Type B pancreatic cell (in vitro differentiated cells): ENCODE measurements around the gene MARVELD1. TPM values are rescaled to one million over a fixed set of nuclear protein-coding genes. Genes with fewer than 3 reads are reported as not detected.

Source experiments
- DNase-seq: peaks from one replicate; pipeline ENCODE4 v3.0.0; 2021; ENCODE audit warnings: mixed read lengths; ENCODE audit not compliant: unreplicated experiment; ENCODE audit errors: extremely low spot score
- H3K27ac Mint-ChIP-seq: 2 replicates; pipeline ENCODE4 v1.8.0; 2021; ENCODE audit warnings: mild to moderate bottlenecking, mixed read lengths
- H3K27me3 Mint-ChIP-seq: 2 replicates; pipeline ENCODE4 v1.8.0; 2021; ENCODE audit warnings: mixed read lengths
- H3K36me3 Mint-ChIP-seq: 2 replicates; pipeline ENCODE4 v1.8.0; 2021; ENCODE audit warnings: mixed read lengths
- H3K4me1 Mint-ChIP-seq: one replicate; pipeline ENCODE4 v1.8.0; 2021; ENCODE audit warnings: mixed read lengths; ENCODE audit not compliant: unreplicated experiment
- H3K4me3 Mint-ChIP-seq: 2 replicates; pipeline ENCODE4 v1.8.0; 2021; ENCODE audit warnings: mild to moderate bottlenecking, mixed read lengths
- H3K9me3 Mint-ChIP-seq: 2 replicates; pipeline ENCODE4 v1.8.0; 2021; ENCODE audit warnings: mixed read lengths
- total RNA-seq: library from RNA; stranded (reverse); gene quantifications from 2 replicates; pipeline ENCODE4 v1.2.1, GENCODE V29; 2021; ENCODE audit warnings: low replicate concordance
- TF ChIP-seq, protein P1 (sequence below): fragments of 200-600 bp; sonication (generic); conservative IDR thresholded peaks from 2 replicates; pipeline ENCODE4 v1.5.0; 2021; ENCODE audit warnings: antibody characterized with exemption, mild to moderate bottlenecking

Gene MARVELD1
- total RNA-seq, 1 donor from 2014 or later, result 43.7 TPM

DNA sequence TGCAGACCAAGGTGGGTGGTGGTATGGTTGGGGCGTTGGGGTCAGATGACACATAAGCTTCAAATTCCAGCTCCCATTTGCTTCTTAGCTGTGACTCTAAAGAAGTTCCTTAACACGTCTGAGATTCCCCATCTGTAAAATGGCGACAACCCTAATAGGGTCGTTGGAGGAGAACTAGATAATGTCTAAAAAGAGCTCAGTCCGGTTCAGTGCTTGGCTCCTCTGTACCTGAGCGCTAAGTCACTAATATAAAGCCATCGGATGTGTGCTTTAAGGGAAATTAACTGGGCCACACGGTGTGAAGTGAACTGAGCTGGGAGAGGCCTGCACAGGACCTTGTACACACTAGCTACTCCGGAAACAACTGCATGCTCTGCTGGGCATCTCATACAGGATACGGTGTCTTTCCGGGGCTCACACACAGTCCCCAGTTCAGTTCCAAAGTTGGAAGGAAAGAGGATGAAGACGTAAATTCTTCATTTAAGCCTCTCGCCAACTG is 22.9 kb downstream of the MARVELD1 start:
- Mint-ChIP-seq H3K27ac (peak overlapping the region; percentile 98), H3K36me3 (peaks cover 3% of the 10 kb centered on the region), H3K4me3 (peak overlapping the region; percentile 100), H3K27me3 (peaks cover 13% of the 10 kb centered on the region), H3K9me3 (peaks cover 8% of the 10 kb centered on the region), H3K4me1 (peaks cover 29% of the 10 kb centered on the region)
- TF ChIP-seq, protein P1, sequence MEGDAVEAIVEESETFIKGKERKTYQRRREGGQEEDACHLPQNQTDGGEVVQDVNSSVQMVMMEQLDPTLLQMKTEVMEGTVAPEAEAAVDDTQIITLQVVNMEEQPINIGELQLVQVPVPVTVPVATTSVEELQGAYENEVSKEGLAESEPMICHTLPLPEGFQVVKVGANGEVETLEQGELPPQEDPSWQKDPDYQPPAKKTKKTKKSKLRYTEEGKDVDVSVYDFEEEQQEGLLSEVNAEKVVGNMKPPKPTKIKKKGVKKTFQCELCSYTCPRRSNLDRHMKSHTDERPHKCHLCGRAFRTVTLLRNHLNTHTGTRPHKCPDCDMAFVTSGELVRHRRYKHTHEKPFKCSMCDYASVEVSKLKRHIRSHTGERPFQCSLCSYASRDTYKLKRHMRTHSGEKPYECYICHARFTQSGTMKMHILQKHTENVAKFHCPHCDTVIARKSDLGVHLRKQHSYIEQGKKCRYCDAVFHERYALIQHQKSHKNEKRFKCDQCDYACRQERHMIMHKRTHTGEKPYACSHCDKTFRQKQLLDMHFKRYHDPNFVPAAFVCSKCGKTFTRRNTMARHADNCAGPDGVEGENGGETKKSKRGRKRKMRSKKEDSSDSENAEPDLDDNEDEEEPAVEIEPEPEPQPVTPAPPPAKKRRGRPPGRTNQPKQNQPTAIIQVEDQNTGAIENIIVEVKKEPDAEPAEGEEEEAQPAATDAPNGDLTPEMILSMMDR, result no peak
- DNase-seq, result no peak

DNA sequence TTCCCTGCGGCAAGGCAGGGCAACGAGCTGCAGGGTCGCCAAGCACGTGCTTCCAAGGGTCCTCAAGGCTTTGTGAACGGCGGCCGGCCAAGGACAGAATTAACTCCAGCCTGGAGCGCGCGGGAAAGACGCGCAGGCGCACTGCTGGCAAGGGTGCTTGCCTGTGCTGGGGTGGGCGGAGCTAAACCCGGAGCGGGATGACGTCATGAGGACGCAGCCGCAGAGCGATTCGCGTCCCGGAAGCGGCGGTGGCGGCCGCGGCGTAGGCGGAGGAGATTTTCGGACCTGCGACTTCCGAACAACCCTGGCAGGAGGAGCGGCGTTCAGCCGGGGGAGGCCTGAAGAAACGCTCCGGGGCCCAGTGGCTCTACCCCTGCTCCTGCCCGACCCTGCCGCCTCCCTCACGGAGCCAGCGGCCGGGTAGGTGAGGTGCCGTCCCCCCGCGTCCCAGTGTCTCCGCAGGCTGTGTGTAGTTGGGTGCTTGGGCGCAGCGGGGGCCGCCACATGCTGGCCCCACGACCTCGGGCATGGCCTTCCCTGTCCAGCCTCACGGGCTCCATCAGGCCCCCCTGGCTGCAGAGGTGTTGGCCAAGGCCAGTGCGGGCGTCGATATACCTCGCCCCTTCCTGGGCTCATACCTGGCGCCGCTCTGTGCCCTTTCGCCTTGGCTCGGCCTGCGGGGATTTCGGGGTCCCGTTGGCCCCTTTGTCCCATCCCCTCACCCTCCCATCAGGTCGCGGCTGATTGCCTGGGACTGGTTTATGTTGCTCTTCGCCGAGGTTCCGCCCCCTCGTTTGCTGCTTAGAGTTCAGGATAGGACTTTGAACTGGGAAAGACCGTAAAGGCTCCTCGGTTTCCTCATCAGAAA is 23.6 kb downstream of the MARVELD1 start, which contains the start of gene ZFYVE27:
Gene ZFYVE27, plus strand, starts transcription at position 227 of the 868 bp plus-strand sequence. CDS start 1,350 bp downstream, outside the sequence.
- Mint-ChIP-seq H3K27ac (peak within 1 kb of the TSS; percentile 98), H3K9me3 (peaks cover 8% of the 10 kb centered on the region), H3K27me3 (peaks cover 11% of the 10 kb centered on the region), H3K36me3 (peaks cover 3% of the 10 kb centered on the region), H3K4me3 (peak within 1 kb of the TSS; percentile 100), H3K4me1 (peaks cover 29% of the 10 kb centered on the region)
- TF ChIP-seq, protein P1, result no peak
- peak; percentile 98 for DNase-seq

DNA sequence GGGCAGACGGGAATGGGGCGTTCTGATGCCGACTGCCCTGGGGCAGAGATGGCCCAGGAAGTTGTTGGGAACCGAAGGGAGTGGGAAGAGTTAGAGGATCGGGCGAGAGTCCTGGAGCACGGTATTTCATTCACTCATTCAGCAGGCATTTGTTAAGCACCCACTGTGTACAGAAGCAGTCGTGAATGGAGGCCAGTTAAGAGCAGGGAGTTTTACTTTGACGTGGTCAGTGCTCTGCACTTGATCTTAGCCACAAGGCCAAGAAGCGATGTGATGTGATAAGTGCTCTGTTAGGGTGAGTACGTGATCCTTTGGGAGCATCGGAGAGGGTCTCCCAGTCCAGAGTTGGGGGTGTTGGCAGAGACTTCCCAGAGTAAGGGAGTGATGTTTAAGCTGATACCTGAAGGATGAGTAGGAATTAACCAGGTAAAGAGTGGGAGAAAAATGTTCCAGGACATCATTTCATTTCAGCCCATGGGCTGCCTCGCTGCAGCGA is 24.3 kb downstream of the MARVELD1 start:
- TF ChIP-seq, protein P1, result no peak
- no peak for DNase-seq
- peaks cover 8% of the 10 kb centered on the region for H3K9me3 Mint-ChIP-seq
- H3K4me3 Mint-ChIP-seq, result peak overlapping the region; percentile 100
- peak overlapping the region; percentile 98 for H3K27ac Mint-ChIP-seq
- H3K27me3 Mint-ChIP-seq, result peaks cover 11% of the 10 kb centered on the region
- peaks cover 4% of the 10 kb centered on the region for H3K36me3 Mint-ChIP-seq
- peaks cover 29% of the 10 kb centered on the region for H3K4me1 Mint-ChIP-seq

DNA sequence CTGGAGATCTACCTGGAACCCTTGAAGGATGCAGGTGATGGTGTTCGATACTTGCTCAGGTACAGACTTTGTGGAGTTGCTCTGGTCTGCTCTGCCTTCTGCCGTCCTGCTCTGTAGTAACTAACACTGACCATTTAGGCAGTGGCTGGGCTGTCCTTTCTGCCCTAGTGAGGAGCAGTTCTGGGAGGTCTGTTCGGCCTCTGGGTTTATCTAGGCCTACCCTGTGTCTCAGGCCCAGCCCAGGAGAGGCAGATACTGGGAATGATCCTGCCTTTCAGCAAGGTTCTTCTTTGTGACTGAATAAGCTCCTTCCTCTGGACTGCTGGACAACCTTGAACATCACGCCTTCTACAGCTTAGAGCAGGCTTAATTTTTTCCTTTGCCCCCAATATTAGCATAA is 25.1 kb downstream of the MARVELD1 start:
- TF ChIP-seq, protein P1, result no peak
- peaks cover 9% of the 10 kb centered on the region for H3K36me3 Mint-ChIP-seq
- no peak for DNase-seq
- peak overlapping the region; percentile 98 for H3K27ac Mint-ChIP-seq
- H3K4me3 Mint-ChIP-seq, result peak overlapping the region; percentile 100
- H3K4me1 Mint-ChIP-seq, result peaks cover 29% of the 10 kb centered on the region
- H3K27me3 Mint-ChIP-seq, result peaks cover 11% of the 10 kb centered on the region
- peaks cover 8% of the 10 kb centered on the region for H3K9me3 Mint-ChIP-seq

DNA sequence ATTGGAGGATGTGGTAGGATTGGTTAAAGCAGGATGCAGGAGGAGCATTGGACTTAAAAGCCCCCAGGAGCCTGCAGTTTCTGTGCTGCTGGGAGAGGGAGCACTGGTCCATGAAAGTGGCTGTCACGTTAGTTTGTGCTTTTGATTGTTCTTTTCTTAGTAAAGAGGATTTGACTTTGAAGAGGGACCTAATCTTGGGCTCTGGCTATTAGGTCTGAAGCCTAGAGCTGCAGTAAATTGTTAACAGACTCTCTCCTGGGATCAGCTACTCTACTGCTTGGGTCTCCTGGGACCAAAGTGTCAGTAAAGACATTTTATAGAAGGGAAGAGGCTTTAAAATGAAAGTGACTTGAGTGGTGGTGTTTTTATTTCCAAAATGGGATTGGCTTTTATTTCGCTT is 27.1 kb downstream of the MARVELD1 start:
- DNase-seq, result no peak
- Mint-ChIP-seq H3K4me3 (no peak overlapping the region), H3K27ac (no peak overlapping the region), H3K27me3 (peaks cover 2% of the 10 kb centered on the region), H3K4me1 (peaks cover 29% of the 10 kb centered on the region), H3K9me3 (peaks cover 7% of the 10 kb centered on the region), H3K36me3 (peaks cover 21% of the 10 kb centered on the region)
- TF ChIP-seq, protein P1, result no peak
